Panc1 (cell line): ENCODE data around the gene VKORC1L1. TPM values are rescaled to one million over a fixed set of nuclear protein-coding genes. Genes with fewer than 3 reads are reported as not detected.
"Not testable (repeated sequence)": the region's sequence is repeated elsewhere in the genome, so short reads cannot be mapped to it uniquely, and the experiment has no call there.

ENCODE experiments used
- ATAC-seq: fragments of 200-7000 bp; cut with Tn5 transposase; 2 replicates; pipeline ENCODE4 v1.9.1; 2020; ENCODE audit warnings: mild to moderate bottlenecking, moderate library complexity
- BruUV-seq: library from RNA; stranded (reverse); fragments of 400-500 nt; replicated peaks from 2 replicates; lab custom pipeline; 2021; lab: Mats Ljungman, UMichigan
- CTCF ChIA-PET: fragments of 300-600 bp; sonication (Branson Sonifier 250); formaldehyde crosslinking; loops from one replicate; lab custom pipeline; 2022; ENCODE audit warnings: antibody characterized with exemption; lab: Charles Lee
- POLR2A ChIA-PET: fragments of 300-600 bp; sonication (Branson Sonifier 250); formaldehyde crosslinking; loops from one replicate; lab custom pipeline; 2022; ENCODE audit warnings: antibody characterized with exemption; lab: Charles Lee
- DNase-seq: peaks from one replicate; pipeline ENCODE4 v3.0.0-alpha.2; 2010; ENCODE audit warnings: low read depth, low spot score
- H3K27ac ChIP-seq: 2 replicates; pipeline ENCODE4 v1.5.1; 2011; ENCODE audit warnings: mild to moderate bottlenecking, low read length, inconsistent platforms
- H3K27me3 ChIP-seq: fragments of 200-500 bp; sonication (Bioruptor generic); 2 replicates; pipeline ENCODE4 v1.6.0; 2014; ENCODE audit warnings: low read length, inconsistent platforms; ENCODE audit not compliant: control insufficient read depth, insufficient read depth
- H3K36me3 ChIP-seq: fragments of 200-500 bp; sonication (Bioruptor generic); 2 replicates; pipeline ENCODE4 v1.5.1; 2014; ENCODE audit warnings: inconsistent platforms, mild to moderate bottlenecking, low read length, moderate library complexity; ENCODE audit not compliant: control insufficient read depth, insufficient read depth
- H3K4me1 ChIP-seq: 2 replicates; pipeline ENCODE4 v1.5.1; 2011; ENCODE audit warnings: inconsistent platforms, mild to moderate bottlenecking, low read length, moderate library complexity; ENCODE audit not compliant: control insufficient read depth, insufficient read depth
- H3K4me3 ChIP-seq, 2 experiments: 2 replicates each; pipeline ENCODE4 v1.5.1; 2011 to 2012; ENCODE audit warnings: low read depth in 2 of 2, low read length in 2 of 2, mild to moderate bottlenecking in 2 of 2, inconsistent platforms in 1 of 2, moderate library complexity in 1 of 2
- H3K9me3 ChIP-seq: fragments of 200-500 bp; sonication (Bioruptor generic); 2 replicates; pipeline ENCODE4 v1.5.1; 2014; ENCODE audit warnings: low read depth, mild to moderate bottlenecking, inconsistent platforms, low read length, moderate library complexity; ENCODE audit not compliant: control insufficient read depth, insufficient read depth
- CTCF ChIP-seq: fragments of 450-650 bp; IDR thresholded peaks from 2 replicates; pipeline ENCODE4 v1.5.1; 2017; ENCODE audit warnings: mild to moderate bottlenecking
- POLR2AphosphoS5 ChIP-seq: IDR thresholded peaks from 2 replicates; pipeline ENCODE4 v1.6.1; 2012; ENCODE audit warnings: mild to moderate bottlenecking, low read depth, low read length, moderate library complexity
- REST ChIP-seq, 2 experiments: IDR thresholded peaks; 2 replicates each; pipeline ENCODE4 v1.6.1; 2011 to 2012; ENCODE audit warnings: low read depth in 2 of 2, control low read depth in 1 of 2, low read length in 1 of 2, mild to moderate bottlenecking in 1 of 2, moderate library complexity in 1 of 2; ENCODE audit not compliant: insufficient read depth in 1 of 2
- SIN3A ChIP-seq: IDR thresholded peaks from 2 replicates; pipeline ENCODE4 v1.6.1; 2012; ENCODE audit warnings: low read depth, mild to moderate bottlenecking, low read length, moderate library complexity, borderline replicate concordance; ENCODE audit not compliant: insufficient read depth
- TCF7L2 ChIP-seq: IDR thresholded peaks from 2 replicates; pipeline ENCODE4 v1.6.1; 2011; ENCODE audit warnings: mild to moderate bottlenecking, low read depth, low read length, inconsistent platforms
- in situ Hi-C: cut with HindIII; loops from 2 replicates; pipeline ENCODE4 v1.10.0; 2016; ENCODE audit warnings: low sequenced_read_pairs, low pct_unique_long_range_greater_than_20kb
- intact Hi-C: fragments of 100-400 bp; cut with micrococcal nuclease; formaldehyde crosslinking; loops from one replicate; pipeline ENCODE4 v1.10.0; 2022; ENCODE audit not compliant: unreplicated experiment
- total RNA-seq: library from RNA; stranded (reverse); gene quantifications from one replicate; pipeline ENCODE4 v1.2.1, GENCODE V29; 2021; ENCODE audit not compliant: unreplicated experiment

Gene VKORC1L1
- total RNA-seq, 1 experiment from 2014 or later: 45.5 TPM

GRCh38 chr7:65962033-65962432 is 89.2 kb downstream of the VKORC1L1 start:
- peaks cover 15% of the 10 kb centered on the region for H3K36me3 ChIP-seq
- POLR2A ChIA-PET: no interaction called here
- H3K4me3 ChIP-seq: no peak overlapping the region
- intact Hi-C loops (no loop called here), in situ Hi-C loops (no loop called here)
- no peaks in the 10 kb centered on the region for H3K27me3 ChIP-seq
- no peaks in the 10 kb centered on the region for H3K4me1 ChIP-seq
- TF ChIP-seq REST (IDR thresholded peaks at IDR 0.05; ENCODE audit: insufficient read depth in 1 of 2, low read depth in 2 of 2, low read length in 1 of 2) (no peak), TCF7L2 (no peak), CTCF (no peak), SIN3A (no peak), POLR2AphosphoS5 (no peak)
- no peak overlapping the region for H3K27ac ChIP-seq
- CTCF ChIA-PET: no interaction called here
- ATAC-seq (no peak), DNase-seq (no peak)
- no TSS peak for BruUV-seq
- H3K9me3 ChIP-seq: no peaks in the 10 kb centered on the region

- in situ Hi-C loops, H3K27ac ChIP-seq, CTCF ChIA-PET, intact Hi-C loops, H3K4me1 ChIP-seq, H3K27me3 ChIP-seq, POLR2A ChIA-PET, H3K4me3 ChIP-seq, H3K9me3 ChIP-seq, DNase-seq, BruUV-seq, ATAC-seq: not testable (repeated sequence)
- 0 out of 2 replicates have a peak, but pooled peaks cover 10% of the 10 kb centered on the region for H3K36me3 ChIP-seq
Measured at GRCh38 chr7:65964671-65965070, 91.8 kb downstream of the VKORC1L1 start.

GRCh38 chr7:65966146-65966545 is 93.3 kb downstream of the VKORC1L1 start:
- Histone ChIP-seq H3K36me3 (0 out of 2 replicates have a peak, but pooled peaks cover 3% of the 10 kb centered on the region), H3K27ac (no peak overlapping the region), H3K27me3 (no peaks in the 10 kb centered on the region), H3K4me3 (no peak overlapping the region), H3K9me3 (no peaks in the 10 kb centered on the region), H3K4me1 (no peaks in the 10 kb centered on the region)
- POLR2A ChIA-PET: no interaction called here
- in situ Hi-C loops: no loop called here
- BruUV-seq: no TSS peak
- ATAC-seq: no peak
- TF ChIP-seq CTCF (no peak), TCF7L2 (no peak), SIN3A (no peak), POLR2AphosphoS5 (no peak), REST (IDR thresholded peaks at IDR 0.05; ENCODE audit: insufficient read depth in 1 of 2, low read depth in 2 of 2, low read length in 1 of 2) (no peak)
- DNase-seq: no peak
- intact Hi-C loops: no loop called here
- CTCF ChIA-PET: no interaction called here
